ENCODE data around the gene CORO2A. TPM values are rescaled to one million over a fixed set of nuclear protein-coding genes. Genes with fewer than 3 reads are reported as not detected.

The CORO2A gene
- total RNA-seq, 4 donors from 2014 or later = 0.42 to 2.7 (median 1.9) TPM

DNA sequence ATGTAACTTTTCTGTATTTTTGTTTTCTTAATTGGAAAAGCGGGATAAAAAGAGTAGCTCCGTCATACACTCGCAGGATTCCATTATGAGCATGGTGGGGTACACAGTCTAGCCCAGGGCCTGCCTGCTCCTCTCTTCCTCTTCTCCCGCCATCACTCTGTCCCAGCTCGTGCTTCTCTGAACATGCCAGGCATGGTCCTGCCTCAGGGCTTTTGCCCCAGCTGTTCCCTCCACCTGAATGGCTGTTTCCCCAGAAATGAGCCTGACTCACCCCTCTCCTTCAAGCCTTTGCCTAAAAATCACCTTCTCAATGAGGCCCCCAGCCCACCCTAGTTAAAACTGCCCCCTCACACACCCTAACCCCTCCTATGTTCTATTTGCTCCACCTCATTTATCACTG is 4.5 kb downstream of the CORO2A start:
- Histone ChIP-seq H3K27ac (replicated peaks in 1 of 4) (no peak overlapping the region), H3K36me3 (no peaks in the 10 kb centered on the region), H3K4me1 (peaks cover 6 to 17% (median 12%) of the 10 kb centered on the region in 4 donors), H3K27me3 (peaks cover 0 to 8% (median 0%) of the 10 kb centered on the region in 4 donors), H3K9me3 (no peaks in the 10 kb centered on the region), H3K4me3 (no peak overlapping the region)
- WGBS = 90% methylated on average over 5 of the region's 5 CpGs
- intact Hi-C loops (cut with DNase I) = no loop called here
- DNase-seq (ENCODE audit: extremely low spot score) = no peak
- TF ChIP-seq EP300 (IDR thresholded peaks at IDR 0.05) = no peak
- TF ChIP-seq POLR2A (IDR thresholded peaks at IDR 0.05; ENCODE audit: low read depth) = no peak
- TF ChIP-seq, protein P1, sequence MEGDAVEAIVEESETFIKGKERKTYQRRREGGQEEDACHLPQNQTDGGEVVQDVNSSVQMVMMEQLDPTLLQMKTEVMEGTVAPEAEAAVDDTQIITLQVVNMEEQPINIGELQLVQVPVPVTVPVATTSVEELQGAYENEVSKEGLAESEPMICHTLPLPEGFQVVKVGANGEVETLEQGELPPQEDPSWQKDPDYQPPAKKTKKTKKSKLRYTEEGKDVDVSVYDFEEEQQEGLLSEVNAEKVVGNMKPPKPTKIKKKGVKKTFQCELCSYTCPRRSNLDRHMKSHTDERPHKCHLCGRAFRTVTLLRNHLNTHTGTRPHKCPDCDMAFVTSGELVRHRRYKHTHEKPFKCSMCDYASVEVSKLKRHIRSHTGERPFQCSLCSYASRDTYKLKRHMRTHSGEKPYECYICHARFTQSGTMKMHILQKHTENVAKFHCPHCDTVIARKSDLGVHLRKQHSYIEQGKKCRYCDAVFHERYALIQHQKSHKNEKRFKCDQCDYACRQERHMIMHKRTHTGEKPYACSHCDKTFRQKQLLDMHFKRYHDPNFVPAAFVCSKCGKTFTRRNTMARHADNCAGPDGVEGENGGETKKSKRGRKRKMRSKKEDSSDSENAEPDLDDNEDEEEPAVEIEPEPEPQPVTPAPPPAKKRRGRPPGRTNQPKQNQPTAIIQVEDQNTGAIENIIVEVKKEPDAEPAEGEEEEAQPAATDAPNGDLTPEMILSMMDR (IDR thresholded peaks at IDR 0.05) = no peak
- TF ChIP-seq POLR2AphosphoS5 (IDR thresholded peaks at IDR 0.05) = no peak

DNA sequence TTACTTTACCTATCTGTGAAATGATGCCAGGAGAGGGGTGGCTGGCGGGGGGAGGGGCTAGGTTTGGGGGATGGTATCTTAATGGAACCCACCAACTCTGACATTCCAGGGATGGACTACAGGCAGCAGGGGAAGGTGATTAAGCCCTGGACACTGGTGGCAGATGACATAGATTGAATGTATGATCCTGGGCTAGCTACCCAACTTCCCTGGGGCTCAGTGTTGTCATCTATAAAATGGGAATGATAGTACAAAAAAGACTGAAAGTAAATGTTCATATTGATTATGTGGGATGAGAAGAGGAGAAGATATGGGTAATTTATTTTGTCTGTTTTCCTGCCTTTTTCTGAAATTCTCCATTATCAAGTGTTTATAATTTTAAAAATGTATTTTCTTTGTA is 6.2 kb downstream of the CORO2A start:
- TF ChIP-seq EP300 (IDR thresholded peaks at IDR 0.05) = no peak
- TF ChIP-seq POLR2AphosphoS5 (IDR thresholded peaks at IDR 0.05) = no peak
- TF ChIP-seq, protein P1 (IDR thresholded peaks at IDR 0.05) = no peak
- no peak for TF ChIP-seq POLR2A (IDR thresholded peaks at IDR 0.05; ENCODE audit: low read depth)
- Histone ChIP-seq H3K4me1 (peaks cover 0 to 4% (median under 1%) of the 10 kb centered on the region in 4 donors), H3K9me3 (no peaks in the 10 kb centered on the region), H3K27ac (replicated peaks in 1 of 4) (no peak overlapping the region), H3K36me3 (no peaks in the 10 kb centered on the region), H3K27me3 (no peaks in the 10 kb centered on the region), H3K4me3 (no peak overlapping the region)
- 39% methylated on average over 1 of the region's 1 CpG for WGBS
- no peak for DNase-seq (ENCODE audit: extremely low spot score)
- intact Hi-C loops (cut with DNase I) = no loop called here

DNA sequence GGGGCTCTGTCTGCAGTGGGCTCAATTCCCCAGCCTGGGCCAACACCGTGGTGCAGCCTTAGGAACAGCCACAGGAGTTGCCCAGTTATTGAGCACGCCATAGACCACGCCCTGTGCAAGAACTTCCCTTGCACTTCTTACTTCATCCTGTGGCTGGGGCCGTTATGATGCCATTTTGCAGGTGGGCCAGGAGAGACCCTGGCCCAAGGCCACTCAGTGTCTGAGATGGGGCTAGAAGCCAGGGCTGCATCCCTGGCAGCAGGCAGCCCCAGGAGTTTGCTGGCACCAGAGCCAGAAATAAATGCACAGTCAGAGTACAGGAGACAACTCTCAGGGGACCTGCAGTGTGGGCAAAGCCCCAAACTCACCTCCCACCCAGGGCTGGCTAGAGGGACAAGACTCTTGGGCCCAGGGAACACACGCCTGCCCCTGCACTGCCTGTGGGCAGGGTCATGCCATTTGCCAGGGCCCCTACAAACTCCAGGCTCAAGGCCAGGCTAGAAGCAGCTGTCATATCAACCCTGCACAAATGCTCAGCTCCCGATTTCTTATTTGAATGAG is 6.7 kb downstream of the CORO2A start:
- H3K27ac ChIP-seq (replicated peaks in 1 of 4) = no peak overlapping the region
- peaks cover 0 to 4% (median 0%) of the 10 kb centered on the region in 4 donors for H3K4me1 ChIP-seq
- intact Hi-C loops (cut with DNase I) = no loop called here
- 69% methylated on average over 4 of the region's 6 CpGs for WGBS
- no peaks in the 10 kb centered on the region for H3K9me3 ChIP-seq
- peaks cover 0 to 4% (median 0%) of the 10 kb centered on the region in 4 donors for H3K27me3 ChIP-seq
- no peak for TF ChIP-seq POLR2A (IDR thresholded peaks at IDR 0.05; ENCODE audit: low read depth)
- TF ChIP-seq, protein P1 (IDR thresholded peaks at IDR 0.05) = no peak
- no peak for DNase-seq (ENCODE audit: extremely low spot score)
- H3K36me3 ChIP-seq = no peaks in the 10 kb centered on the region
- no peak overlapping the region for H3K4me3 ChIP-seq

DNA sequence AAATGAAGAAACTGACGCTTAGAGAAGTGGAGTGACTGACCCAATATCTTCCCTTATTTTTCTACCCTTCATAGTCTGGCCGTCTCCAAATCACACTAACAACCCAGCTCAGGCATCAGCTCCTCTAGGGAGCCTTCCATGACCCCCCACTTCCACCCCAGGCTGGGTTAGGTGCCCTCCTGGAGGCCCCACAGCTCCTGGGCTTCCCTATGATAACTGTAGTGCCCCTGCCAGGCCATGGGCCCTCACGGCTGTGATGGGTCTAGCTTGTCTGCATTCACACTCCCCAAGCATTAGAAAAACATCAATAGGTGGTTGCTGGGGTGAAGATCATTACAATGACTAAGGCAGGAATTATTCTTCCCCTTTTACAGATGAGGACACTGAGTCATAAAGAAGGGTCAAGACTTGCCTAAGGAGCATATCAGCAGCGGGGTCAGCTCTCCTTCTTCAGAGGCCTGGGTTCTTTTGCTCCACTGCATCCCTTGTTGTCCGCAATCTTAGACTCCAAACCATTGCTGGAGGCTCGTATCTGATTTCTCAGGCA is 7.3 kb downstream of the CORO2A start:
- H3K9me3 ChIP-seq = no peaks in the 10 kb centered on the region
- no peaks in the 10 kb centered on the region for H3K36me3 ChIP-seq
- no peak for DNase-seq (ENCODE audit: extremely low spot score)
- 88% methylated on average over 6 of the region's 6 CpGs for WGBS
- H3K27ac ChIP-seq (replicated peaks in 1 of 4) = no peak overlapping the region
- H3K4me1 ChIP-seq = peaks cover 0 to 4% (median 0%) of the 10 kb centered on the region in 4 donors
- intact Hi-C loops (cut with DNase I) = no loop called here
- H3K27me3 ChIP-seq = peaks cover 0 to 5% (median 0%) of the 10 kb centered on the region in 4 donors
- TF ChIP-seq POLR2AphosphoS5 (IDR thresholded peaks at IDR 0.05) (no peak), EP300 (IDR thresholded peaks at IDR 0.05) (no peak), POLR2A (IDR thresholded peaks at IDR 0.05; ENCODE audit: low read depth) (no peak)
- TF ChIP-seq, protein P1 (IDR thresholded peaks at IDR 0.05) = no peak
- no peak overlapping the region for H3K4me3 ChIP-seq

DNA sequence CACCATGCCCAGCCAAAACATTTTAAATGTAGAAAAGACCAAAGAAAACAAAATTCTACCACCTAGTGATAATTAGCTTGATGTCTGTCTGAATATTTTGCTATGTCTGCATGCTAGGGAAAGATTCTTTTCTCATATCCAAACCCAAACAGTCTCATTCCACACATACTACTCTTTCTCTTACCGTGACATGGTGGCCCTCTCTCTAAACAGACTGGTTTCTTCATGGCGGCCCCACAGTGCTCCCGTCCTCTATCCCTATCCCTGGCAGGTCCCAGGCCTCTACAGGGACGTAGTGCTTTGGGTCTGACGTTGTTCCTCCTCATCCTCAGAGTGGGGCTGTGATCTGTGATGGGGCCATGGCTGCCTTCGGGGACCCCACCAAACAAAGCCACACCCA is 8.1 kb downstream of the CORO2A start:
- H3K27me3 ChIP-seq = peaks cover 0 to 5% (median 0%) of the 10 kb centered on the region in 4 donors
- no peaks in the 10 kb centered on the region for H3K9me3 ChIP-seq
- intact Hi-C loops (cut with DNase I) = no loop called here
- peaks cover 0 to 4% (median 0%) of the 10 kb centered on the region in 4 donors for H3K4me1 ChIP-seq
- no peak for TF ChIP-seq POLR2AphosphoS5 (IDR thresholded peaks at IDR 0.05)
- TF ChIP-seq, protein P1 (IDR thresholded peaks at IDR 0.05) = no peak
- TF ChIP-seq POLR2A (IDR thresholded peaks at IDR 0.05; ENCODE audit: low read depth) = no peak
- no peak for TF ChIP-seq EP300 (IDR thresholded peaks at IDR 0.05)
- H3K4me3 ChIP-seq = no peak overlapping the region
- DNase-seq (ENCODE audit: extremely low spot score) = no peak
- WGBS = 75% methylated on average over 5 of the region's 6 CpGs
- no peaks in the 10 kb centered on the region for H3K36me3 ChIP-seq
- H3K27ac ChIP-seq (replicated peaks in 1 of 4) = no peak overlapping the region

Data from esophagus muscularis mucosa (tissue), 4 donors.